CD4-positive, alpha-beta memory T cell (primary cell): ENCODE results near the gene TMEM38A. TPM values are rescaled to one million over a fixed set of nuclear protein-coding genes. Genes with fewer than 3 reads are reported as not detected.

Source experiments
- CTCF ChIA-PET: fragments of 350-600 bp; sonication (Branson Sonifier 250); formaldehyde crosslinking; loops from one replicate; lab custom pipeline; 2021; ENCODE audit warnings: inconsistent platforms; ENCODE audit not compliant: partially characterized antibody; lab: Charles Lee
- POLR2A ChIA-PET: fragments of 350-600 bp; sonication (Branson Sonifier 250); formaldehyde crosslinking; loops from one replicate; lab custom pipeline; 2021; ENCODE audit not compliant: partially characterized antibody; lab: Charles Lee
- DNase-seq, 5 donors: peaks; one replicate each; pipeline versions ENCODE4 v3.0.0 to v3.0.0-alpha.2; 2020 to 2022; ENCODE audit warnings: mixed read lengths in 1 of 5
- H3K27ac ChIP-seq: one replicate; pipeline ENCODE4 v1.7.0; 2013; ENCODE audit warnings: low read depth, low read length
- H3K27me3 ChIP-seq: 2 replicates; pipeline ENCODE4 v1.7.0; 2013; ENCODE audit warnings: mild to moderate bottlenecking, low read length, moderate library complexity; ENCODE audit not compliant: insufficient read depth
- H3K36me3 ChIP-seq: 2 replicates; pipeline ENCODE4 v1.7.0; 2013; ENCODE audit warnings: mild to moderate bottlenecking, low read length, moderate library complexity; ENCODE audit not compliant: insufficient read depth
- H3K4me1 ChIP-seq: 2 replicates; pipeline ENCODE4 v1.7.0; 2013; ENCODE audit warnings: mild to moderate bottlenecking, low read length, moderate library complexity; ENCODE audit not compliant: insufficient read depth
- H3K4me3 ChIP-seq, 2 donors: one replicate each; pipeline ENCODE4 v1.7.0; 2013; ENCODE audit warnings: low read length in 2 of 2, mild to moderate bottlenecking in 1 of 2
- H3K9me3 ChIP-seq, 2 donors: one replicate each; pipeline ENCODE4 v1.7.0; 2013; ENCODE audit warnings: low read length in 2 of 2, control low read depth in 1 of 2; ENCODE audit not compliant: control insufficient read depth in 1 of 2
- H3K27ac Mint-ChIP-seq, 7 donors: one replicate each; pipeline ENCODE4 v1.8.0; 2020 to 2021; ENCODE audit warnings: mixed read lengths in 7 of 7, mild to moderate bottlenecking in 6 of 7, inconsistent platforms in 3 of 7, moderate library complexity in 3 of 7
- H3K27me3 Mint-ChIP-seq, 2 donors: one replicate each; pipeline ENCODE4 v1.8.0; 2020 to 2021; ENCODE audit warnings: mixed read lengths in 2 of 2
- H3K36me3 Mint-ChIP-seq, 2 donors: one replicate each; pipeline ENCODE4 v1.8.0; 2020 to 2021; ENCODE audit warnings: mixed read lengths in 2 of 2, inconsistent platforms in 1 of 2, mild to moderate bottlenecking in 1 of 2
- H3K4me1 Mint-ChIP-seq, 4 donors: one replicate each; pipeline ENCODE4 v1.8.0; 2020 to 2021; ENCODE audit warnings: mixed read lengths in 4 of 4, mild to moderate bottlenecking in 1 of 4
- H3K4me3 Mint-ChIP-seq, 8 donors: one replicate each; pipeline ENCODE4 v1.8.0; 2020 to 2021; ENCODE audit warnings: mixed read lengths in 8 of 8, mild to moderate bottlenecking in 7 of 8, moderate library complexity in 6 of 8, inconsistent platforms in 3 of 8
- H3K9me3 Mint-ChIP-seq, 8 donors: one replicate each; pipeline ENCODE4 v1.8.0; 2020 to 2021; ENCODE audit warnings: mixed read lengths in 8 of 8, mild to moderate bottlenecking in 5 of 8, inconsistent platforms in 3 of 8, moderate library complexity in 1 of 8
- intact Hi-C: fragments of 100-400 bp; cut with micrococcal nuclease; formaldehyde crosslinking; loops from one replicate; pipeline ENCODE4 v1.15.1; 2023
- polyA plus RNA-seq, 2 donors: library from polyadenylated mRNA; unstranded; fragments of 300-500 nt; fragmentation: Illumina TruSeq; gene quantifications; one replicate each; pipeline ENCODE4 v1.2.3, GENCODE V29; 2021
- total RNA-seq, 2 experiments: library from RNA; stranded (reverse); gene quantifications; one replicate each; pipeline ENCODE4 v1.2.3, GENCODE V29; 2021

TMEM38A gene
- total and polyA plus RNA-seq, 4 experiments from 2014 or later = 0.22 to 1.2 (median 0.83) TPM

- intact Hi-C loops = no loop called here
- Histone ChIP-seq H3K27ac (no peak overlapping the region), H3K27me3 (no peaks in the 10 kb centered on the region), H3K9me3 (no peaks in the 10 kb centered on the region), H3K36me3 (peaks cover 14% of the 10 kb centered on the region), H3K4me1 (peaks cover 61% of the 10 kb centered on the region), H3K4me3 (no peak overlapping the region)
- DNase-seq = no peak
- H3K9me3 Mint-ChIP-seq = no peaks in the 10 kb centered on the region
- H3K36me3 Mint-ChIP-seq = peaks cover 14 to 45% of the 10 kb centered on the region in 2 donors
- ChIA-PET CTCF (interaction anchor here (1.0 kb wide), 1 partner anchor 41 kb away, joined by 5 read pairs; no protein-coding TSS in a partner anchor), POLR2A (interaction anchor here (0.6 to 4.7 kb wide), 8 partner anchors 29 to 160 kb away, joined by 3 to 69 read pairs (median 4); partner anchors contain the start of gene CHERP)
- peak overlapping the region in 7 of 8 donors; percentile 4 to 95 (median 55) for H3K4me3 Mint-ChIP-seq
- peak overlapping the region in 4 of 7 donors; percentile 18 to 91 (median 60) for H3K27ac Mint-ChIP-seq
- peaks cover 34 to 75% (median 59%) of the 10 kb centered on the region in 4 donors for H3K4me1 Mint-ChIP-seq
- H3K27me3 Mint-ChIP-seq = no peaks in the 10 kb centered on the region
Measured at GRCh38 chr19:16625163-16625958, 35.6 kb upstream of the TMEM38A start.

- Mint-ChIP-seq H3K27ac (peak overlapping the region; percentile 87 to 96 (median 91)), H3K4me1 (peaks cover 32 to 61% (median 48%) of the 10 kb centered on the region in 4 donors), H3K36me3 (peaks cover 17 to 52% of the 10 kb centered on the region in 2 donors), H3K4me3 (peak overlapping the region; percentile 89 to 95 (median 90)), H3K9me3 (no peaks in the 10 kb centered on the region), H3K27me3 (no peaks in the 10 kb centered on the region)
- ChIA-PET POLR2A (interaction anchor here (1.2 to 4.7 kb wide), 11 partner anchors 9 to 302 kb away, joined by 4 to 69 read pairs (median 10); partner anchors contain the start of genes C19orf44, CALR3, CHERP and SLC35E1), CTCF (interaction anchor here (1.1 kb wide), 1 partner anchor 99 kb away, joined by 3 read pairs; no protein-coding TSS in a partner anchor)
- Histone ChIP-seq H3K36me3 (peaks cover 14% of the 10 kb centered on the region), H3K4me1 (peaks cover 55% of the 10 kb centered on the region), H3K27ac (peak overlapping the region; percentile 77), H3K27me3 (no peaks in the 10 kb centered on the region), H3K9me3 (no peaks in the 10 kb centered on the region), H3K4me3 (peak overlapping the region; percentile 54 to 71)
- peak in 2 of 5 donors; percentile 10 to 16 for DNase-seq
- intact Hi-C loops = no loop called here
Measured at GRCh38 chr19:16626796-16627192, 34.1 kb upstream of the TMEM38A start.

GRCh38 chr19:16627193-16627927, 33.6 kb upstream of the TMEM38A start:
- intact Hi-C loops = no loop called here

GRCh38 chr19:16627928-16628182, 33.1 kb upstream of the TMEM38A start:
- intact Hi-C loops = loop anchor here (1.0 to 2.0 kb wide), 7 partner anchors 32 to 157 kb away; partner anchors contain the start of genes C19orf44, CALR3, CHERP and EPS15L1
- H3K36me3 ChIP-seq = peaks cover 8% of the 10 kb centered on the region
- H3K4me1 ChIP-seq = peaks cover 46% of the 10 kb centered on the region
- ChIA-PET POLR2A (interaction anchor here (0.6 to 4.7 kb wide), 17 partner anchors 10 to 421 kb away, joined by 3 to 69 read pairs (median 5); partner anchors contain the start of genes C19orf44, CALR3, CHERP and SLC35E1), CTCF (interaction anchor here (0.6 kb wide), 1 partner anchor 44 kb away, joined by 3 read pairs; no protein-coding TSS in a partner anchor)
- Mint-ChIP-seq H3K9me3 (no peaks in the 10 kb centered on the region), H3K4me1 (peaks cover 29 to 53% (median 44%) of the 10 kb centered on the region in 4 donors), H3K4me3 (peak overlapping the region in 5 of 8 donors; percentile 54 to 98 (median 97)), H3K27me3 (no peaks in the 10 kb centered on the region), H3K36me3 (peaks cover 20 to 58% of the 10 kb centered on the region in 2 donors), H3K27ac (peak overlapping the region in 2 of 7 donors; percentile 93 to 99)
- peak overlapping the region; percentile 77 for H3K27ac ChIP-seq
- peak in 1 of 5 donors; percentile 42 for DNase-seq
- H3K9me3 ChIP-seq = no peaks in the 10 kb centered on the region
- H3K27me3 ChIP-seq = no peaks in the 10 kb centered on the region
- peak overlapping the region in 1 of 2 donors; percentile 54 for H3K4me3 ChIP-seq

More at GRCh38 chr19:16627193-16627927, 33.6 kb upstream of the TMEM38A start:
- Mint-ChIP-seq H3K27me3 (no peaks in the 10 kb centered on the region), H3K4me1 (peaks cover 31 to 55% (median 45%) of the 10 kb centered on the region in 4 donors), H3K9me3 (no peaks in the 10 kb centered on the region), H3K36me3 (peaks cover 17 to 56% of the 10 kb centered on the region in 2 donors), H3K4me3 (peak overlapping the region; percentile 89 to 95 (median 90)), H3K27ac (peak overlapping the region; percentile 87 to 96 (median 91))
- H3K4me1 ChIP-seq = peaks cover 51% of the 10 kb centered on the region
- DNase-seq = peak in 3 of 5 donors; percentile 5 to 44 (median 10)
- no peaks in the 10 kb centered on the region for H3K27me3 ChIP-seq
- H3K9me3 ChIP-seq = no peaks in the 10 kb centered on the region
- peak overlapping the region; percentile 54 to 71 for H3K4me3 ChIP-seq
- CTCF ChIA-PET = interaction anchor here (1.1 kb wide), 1 partner anchor 99 kb away, joined by 3 read pairs; no protein-coding TSS in a partner anchor
- POLR2A ChIA-PET = interaction anchor here (0.6 to 4.7 kb wide), 16 partner anchors 10 to 422 kb away, joined by 3 to 69 read pairs (median 6); partner anchors contain the start of genes C19orf44, CALR3, CHERP and SLC35E1
- H3K36me3 ChIP-seq = peaks cover 13% of the 10 kb centered on the region
- peak overlapping the region; percentile 77 for H3K27ac ChIP-seq

GRCh38 chr19:16628183-16628983, 32.6 kb upstream of the TMEM38A start, which contains the start of gene MED26:
Gene MED26, minus strand, starts transcription at chr19:16628204. Its CDS starts 261 bp downstream, at chr19:16627943.
- peak within 1 kb of the TSS; percentile 91 for H3K27ac ChIP-seq
- H3K36me3 Mint-ChIP-seq = peaks cover 18 to 56% of the 10 kb centered on the region in 2 donors
- peak within 1 kb of the TSS; percentile 95 to 99 (median 98) for H3K4me3 Mint-ChIP-seq
- peaks cover 42% of the 10 kb centered on the region for H3K4me1 ChIP-seq
- H3K36me3 ChIP-seq = peaks cover 4% of the 10 kb centered on the region
- no peaks in the 10 kb centered on the region for H3K27me3 ChIP-seq
- peaks cover 26 to 51% (median 41%) of the 10 kb centered on the region in 4 donors for H3K4me1 Mint-ChIP-seq
- no peaks in the 10 kb centered on the region for H3K9me3 Mint-ChIP-seq
- DNase-seq = peak; percentile 92 to 94 (median 92)
- CTCF ChIA-PET = interaction anchor here (0.6 to 0.8 kb wide), 2 partner anchors 44 to 132 kb away, joined by 3 to 4 read pairs; partner anchors contain the start of genes C19orf44 and CALR3
- no peaks in the 10 kb centered on the region for H3K27me3 Mint-ChIP-seq
- peak within 1 kb of the TSS; percentile 71 to 90 for H3K4me3 ChIP-seq
- H3K27ac Mint-ChIP-seq = peak within 1 kb of the TSS; percentile 93 to 99 (median 98)
- H3K9me3 ChIP-seq = no peaks in the 10 kb centered on the region
- POLR2A ChIA-PET = interaction anchor here (0.6 to 4.7 kb wide), 21 partner anchors 10 to 421 kb away, joined by 3 to 69 read pairs (median 5); partner anchors contain the start of genes C19orf44, CALR3, CHERP and SLC35E1
- intact Hi-C loops = loop anchor here (1.0 to 2.0 kb wide), 7 partner anchors 32 to 157 kb away; partner anchors contain the start of genes C19orf44, CALR3, CHERP and EPS15L1
